Skeletal muscle satellite cell (primary cell): ENCODE results near the gene MMS19.
A peak's percentile ranks its signal among the peaks of the same experiment; 100 is the strongest.

Experiments used
- H3K27me3 ChIP-seq: 2 replicates; pipeline ENCODE4 v1.7.0; 2013; ENCODE audit warnings: low read length; ENCODE audit not compliant: control insufficient read depth, insufficient read depth
- H3K36me3 ChIP-seq: 2 replicates; pipeline ENCODE4 v1.7.0; 2013; ENCODE audit warnings: mild to moderate bottlenecking, control low read depth, low read length; ENCODE audit not compliant: insufficient read depth
- H3K4me1 ChIP-seq: 2 replicates; pipeline ENCODE4 v1.7.0; 2013; ENCODE audit warnings: low read length; ENCODE audit not compliant: control insufficient read depth, insufficient read depth
- H3K4me2 ChIP-seq: 2 replicates; pipeline ENCODE4 v1.7.0; 2013; ENCODE audit warnings: mild to moderate bottlenecking, low read length
- H3K4me3 ChIP-seq: 2 replicates; pipeline ENCODE4 v1.7.0; 2013; ENCODE audit warnings: low read length
- H3K9ac ChIP-seq: 2 replicates; pipeline ENCODE4 v1.7.0; 2013; ENCODE audit warnings: mild to moderate bottlenecking, low read depth, low read length, moderate library complexity
- H3K9me3 ChIP-seq: replicated peaks from 2 replicates; pipeline ENCODE4 v1.7.0; 2013; ENCODE audit warnings: mild to moderate bottlenecking, control low read depth, low read length

The MMS19 gene

DNA sequence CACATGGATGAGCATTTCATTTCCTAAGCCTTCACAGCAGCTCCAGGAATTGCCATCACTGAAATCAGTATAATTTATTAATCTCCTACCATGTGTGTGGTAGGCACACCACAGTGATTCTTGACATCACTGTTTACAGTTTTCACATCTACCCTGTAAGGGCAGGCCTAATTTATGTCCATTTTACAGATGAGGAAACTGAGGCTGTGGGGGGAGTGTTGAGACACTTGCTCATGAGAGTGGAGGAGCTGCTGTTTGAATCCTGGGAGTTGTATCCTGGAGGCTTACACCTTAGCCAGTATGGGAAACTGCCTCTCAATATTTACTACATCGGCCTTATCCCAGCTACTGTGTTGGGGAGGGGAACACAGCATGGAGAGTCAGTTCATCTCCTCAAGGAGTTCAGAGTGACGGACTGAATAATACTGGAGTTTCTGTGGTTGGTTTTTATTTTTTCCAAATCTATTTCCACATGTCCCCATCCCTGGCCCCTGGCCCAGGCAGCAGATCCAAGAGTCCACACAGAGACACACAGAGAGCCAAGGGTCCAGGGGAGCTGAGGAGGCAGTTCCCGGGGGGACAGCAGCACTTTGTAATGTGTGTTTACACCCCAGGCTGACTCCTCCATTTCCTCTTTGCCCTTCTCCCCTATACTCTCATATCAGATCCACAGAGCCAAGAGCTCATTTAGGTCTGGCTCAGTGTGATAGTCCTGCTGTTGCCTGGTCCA is 13.7 kb upstream of the MMS19 start:
- H3K4me3 ChIP-seq, result no peak overlapping the region
- no peak overlapping the region for H3K4me2 ChIP-seq
- no peak overlapping the region for H3K9ac ChIP-seq
- no peaks in the 10 kb centered on the region for H3K4me1 ChIP-seq
- no peaks in the 10 kb centered on the region for H3K27me3 ChIP-seq
- H3K36me3 ChIP-seq, result no peaks in the 10 kb centered on the region
- H3K9me3 ChIP-seq, result no peaks in the 10 kb centered on the region

DNA sequence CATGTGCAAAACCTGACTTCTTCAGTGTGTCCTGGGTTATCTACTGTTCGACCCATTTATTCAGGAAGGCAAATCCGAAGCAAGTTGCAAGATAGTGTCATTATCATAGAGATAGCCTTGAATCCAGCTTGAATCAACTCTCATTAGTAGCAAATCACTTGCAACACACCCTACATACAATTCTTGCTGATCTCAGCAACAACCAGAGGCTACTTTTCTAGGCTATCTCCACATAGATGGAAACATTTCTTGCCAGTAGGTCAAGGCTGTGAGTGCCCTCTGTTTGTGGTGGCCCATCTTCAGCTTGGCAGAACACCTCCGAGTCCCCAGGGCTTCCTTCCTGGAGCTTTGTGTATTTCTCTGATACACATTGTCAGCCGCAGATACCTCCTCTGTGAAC is 12.5 kb upstream of the MMS19 start:
- Histone ChIP-seq H3K4me1 (no peaks in the 10 kb centered on the region), H3K9ac (no peak overlapping the region), H3K4me2 (no peak overlapping the region), H3K4me3 (no peak overlapping the region), H3K9me3 (no peaks in the 10 kb centered on the region), H3K36me3 (no peaks in the 10 kb centered on the region), H3K27me3 (no peaks in the 10 kb centered on the region)

DNA sequence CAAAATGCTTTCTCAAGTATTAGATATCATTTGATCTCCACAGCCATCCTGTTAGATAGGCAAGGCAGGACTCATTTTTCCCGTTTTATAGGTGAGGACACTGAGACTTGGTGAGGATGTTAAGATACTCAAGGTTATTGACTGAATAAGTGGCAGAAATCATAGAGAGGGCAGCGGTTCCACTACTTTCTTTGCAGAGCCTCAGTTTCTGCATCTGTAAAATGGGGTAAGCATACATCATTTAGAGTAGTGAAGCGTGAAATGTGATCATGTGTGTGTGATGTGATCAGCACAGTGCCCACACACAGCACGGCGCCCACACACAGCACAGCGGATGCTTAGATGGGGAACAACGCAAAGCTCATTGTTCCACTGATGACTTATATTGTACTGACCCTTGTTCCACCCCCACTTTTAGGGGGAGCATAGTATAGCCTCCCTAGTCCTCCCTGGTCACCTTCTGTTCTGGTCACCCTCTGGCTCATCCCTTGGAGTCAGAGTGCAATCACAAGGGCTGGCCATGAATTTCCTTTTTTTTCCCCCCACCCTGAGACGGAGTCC is 11.0 kb upstream of the MMS19 start:
- H3K9ac ChIP-seq, result no peak overlapping the region
- H3K9me3 ChIP-seq, result no peaks in the 10 kb centered on the region
- H3K4me1 ChIP-seq, result no peaks in the 10 kb centered on the region
- no peak overlapping the region for H3K4me3 ChIP-seq
- peaks cover 6% of the 10 kb centered on the region for H3K36me3 ChIP-seq
- H3K4me2 ChIP-seq, result no peak overlapping the region
- no peaks in the 10 kb centered on the region for H3K27me3 ChIP-seq

DNA sequence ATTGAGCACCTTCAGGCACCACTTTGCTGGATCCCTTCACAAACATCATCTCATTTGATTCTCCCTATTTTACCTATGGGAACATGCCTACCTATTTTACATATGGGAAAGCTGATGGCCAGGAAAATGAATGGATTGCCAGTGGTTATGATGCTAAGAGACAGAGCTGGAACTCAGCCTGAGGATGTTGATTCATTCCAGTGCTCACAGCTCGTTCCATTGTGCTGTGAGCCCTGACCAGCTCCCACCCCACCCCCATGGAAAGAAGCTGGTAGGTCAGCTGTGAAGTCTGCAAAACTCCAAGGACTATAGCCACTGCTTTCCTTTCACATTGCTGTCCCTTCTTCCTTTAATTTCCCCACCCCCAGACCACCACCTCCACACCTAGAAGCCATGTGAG is 10.1 kb upstream of the MMS19 start:
- H3K9ac ChIP-seq, result no peak overlapping the region

DNA sequence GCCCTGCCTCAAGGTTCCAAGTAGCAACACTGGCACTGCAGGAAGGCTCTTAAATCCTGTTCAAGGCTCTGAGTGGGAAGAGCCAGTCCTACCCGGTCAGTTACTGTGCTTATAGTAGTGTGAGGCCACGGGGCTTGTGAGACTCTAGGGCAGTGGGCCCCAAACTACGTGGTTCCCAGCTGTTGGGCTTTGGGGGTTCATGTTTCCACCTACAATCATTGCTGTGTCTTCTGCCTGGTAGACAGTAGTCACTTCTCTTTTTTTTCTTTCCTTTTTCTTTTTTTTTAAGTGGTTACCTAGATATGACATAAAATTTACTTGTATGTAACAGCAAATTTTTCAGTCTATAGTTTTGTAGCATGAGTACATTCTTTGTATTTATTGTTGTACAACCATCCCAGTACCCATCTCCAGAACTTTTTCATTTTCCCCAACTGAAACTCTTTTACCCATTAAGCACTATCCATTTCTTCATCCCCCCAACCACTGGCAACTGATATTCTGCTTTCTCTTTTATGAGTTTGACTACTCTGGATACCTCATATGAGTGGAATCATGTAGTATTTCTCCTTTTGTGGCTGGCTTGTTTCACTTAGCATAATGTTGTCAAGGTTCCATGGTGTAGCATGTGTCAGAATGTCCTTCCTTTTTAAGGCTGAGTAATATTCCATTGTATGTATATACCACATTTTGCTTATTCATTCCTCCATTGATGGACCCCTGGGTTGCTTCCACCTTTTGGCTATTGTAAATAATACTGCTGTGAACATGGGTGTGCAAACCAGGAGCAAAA is 8.2 kb upstream of the MMS19 start:
- H3K9ac ChIP-seq, result no peak overlapping the region
- no peaks in the 10 kb centered on the region for H3K4me1 ChIP-seq
- H3K27me3 ChIP-seq, result no peaks in the 10 kb centered on the region
- H3K4me2 ChIP-seq, result no peak overlapping the region
- peaks cover 6% of the 10 kb centered on the region for H3K36me3 ChIP-seq
- H3K9me3 ChIP-seq, result no peaks in the 10 kb centered on the region
- no peak overlapping the region for H3K4me3 ChIP-seq

More for the DNA sequence above, 10.1 kb upstream of the MMS19 start:
- no peaks in the 10 kb centered on the region for H3K27me3 ChIP-seq
- H3K4me1 ChIP-seq, result no peaks in the 10 kb centered on the region
- H3K4me2 ChIP-seq, result no peak overlapping the region
- no peaks in the 10 kb centered on the region for H3K9me3 ChIP-seq
- H3K4me3 ChIP-seq, result no peak overlapping the region
- peaks cover 6% of the 10 kb centered on the region for H3K36me3 ChIP-seq

DNA sequence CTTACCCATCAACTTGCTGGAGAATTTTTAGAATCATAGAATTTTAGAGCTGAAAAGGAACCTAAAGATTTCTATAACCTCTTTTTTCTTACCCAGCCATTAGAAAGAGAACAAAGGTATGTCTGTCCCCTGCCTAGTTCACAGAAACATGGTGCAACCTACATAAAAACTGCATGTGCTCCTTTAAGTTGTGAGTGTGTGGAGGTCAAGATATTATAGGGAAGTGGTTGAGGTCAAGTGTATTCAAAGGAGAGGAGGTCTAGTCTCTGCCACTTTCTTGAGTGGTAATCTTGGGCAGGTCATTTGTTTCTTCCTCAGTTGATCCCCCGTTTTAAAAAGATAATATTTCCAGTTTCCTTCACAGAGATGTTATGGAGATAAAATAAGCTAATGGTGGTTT is 6.9 kb upstream of the MMS19 start:
- Histone ChIP-seq H3K4me3 (no peak overlapping the region), H3K9ac (no peak overlapping the region)

DNA sequence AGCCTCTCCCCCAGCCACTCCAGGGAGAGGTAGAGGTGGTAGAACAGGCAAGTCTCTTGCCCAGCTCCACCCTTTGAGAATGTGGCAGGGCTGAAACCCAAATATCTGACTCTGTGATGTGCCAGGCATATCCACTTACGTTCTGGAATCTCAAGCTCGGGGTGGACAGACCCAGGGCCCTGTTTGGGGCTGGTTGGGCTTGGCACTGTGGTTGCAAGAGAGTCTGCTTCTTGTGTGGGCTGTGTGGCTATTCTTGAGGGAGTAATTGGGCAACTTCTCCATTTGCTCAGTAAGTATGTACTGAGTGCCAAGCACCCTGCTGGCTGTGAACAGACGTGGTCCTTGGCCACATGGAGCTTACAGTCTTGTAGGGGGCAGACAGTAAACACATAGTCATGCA is 5.2 kb upstream of the MMS19 start:
- Histone ChIP-seq H3K9ac (no peak overlapping the region), H3K27me3 (no peaks in the 10 kb centered on the region), H3K4me1 (peaks cover 8% of the 10 kb centered on the region), H3K36me3 (peaks cover 6% of the 10 kb centered on the region), H3K4me3 (no peak overlapping the region), H3K4me2 (no peak overlapping the region), H3K9me3 (no peaks in the 10 kb centered on the region)

More for the DNA sequence above, 6.9 kb upstream of the MMS19 start:
- H3K4me1 ChIP-seq, result peaks cover 4% of the 10 kb centered on the region
- H3K9me3 ChIP-seq, result no peaks in the 10 kb centered on the region
- no peaks in the 10 kb centered on the region for H3K27me3 ChIP-seq
- H3K4me2 ChIP-seq, result no peak overlapping the region
- H3K36me3 ChIP-seq, result peaks cover 6% of the 10 kb centered on the region

DNA sequence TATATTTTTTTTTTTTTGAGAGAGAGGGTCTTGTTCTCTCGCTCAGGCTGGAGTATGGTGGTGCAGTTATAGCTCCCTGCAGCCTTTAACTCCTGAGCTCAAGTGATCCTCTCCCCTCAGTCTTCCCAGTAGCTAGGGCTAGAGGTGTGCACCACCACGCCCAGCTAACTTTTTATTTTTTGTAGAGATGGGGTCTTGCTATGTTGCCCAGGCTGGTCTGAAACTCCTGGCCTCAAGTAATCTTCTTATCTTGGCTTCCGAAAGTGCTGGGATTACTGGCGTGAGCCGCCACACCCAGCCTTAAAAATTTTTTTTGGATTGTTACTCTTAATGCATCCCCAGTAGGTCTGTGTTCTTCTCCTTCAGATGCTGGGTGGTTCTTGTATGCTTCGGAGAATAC is 4.7 kb upstream of the MMS19 start:
- Histone ChIP-seq H3K4me1 (peaks cover 8% of the 10 kb centered on the region), H3K9ac (no peak overlapping the region), H3K9me3 (no peaks in the 10 kb centered on the region), H3K4me3 (no peak overlapping the region), H3K36me3 (peaks cover 6% of the 10 kb centered on the region), H3K27me3 (no peaks in the 10 kb centered on the region), H3K4me2 (no peak overlapping the region)

DNA sequence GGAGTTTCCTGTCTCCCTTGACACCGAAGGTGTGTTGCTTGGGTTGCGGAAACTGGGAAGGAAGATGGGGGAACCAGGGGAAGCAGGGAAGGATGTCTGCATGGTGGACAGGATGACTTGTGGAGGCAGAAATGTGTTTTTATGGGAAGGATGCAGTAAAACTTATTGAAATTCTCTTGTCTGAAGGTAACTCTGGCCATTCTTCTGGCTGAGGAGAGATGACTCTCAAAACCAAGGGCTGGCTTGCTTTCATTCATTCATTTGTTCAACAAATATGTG is 2.0 kb upstream of the MMS19 start:
- peak overlapping the region; percentile 92 for H3K4me3 ChIP-seq
- H3K9ac ChIP-seq, result peak overlapping the region; percentile 92
- H3K4me1 ChIP-seq, result peaks cover 14% of the 10 kb centered on the region
- H3K27me3 ChIP-seq, result no peaks in the 10 kb centered on the region
- H3K9me3 ChIP-seq, result no peaks in the 10 kb centered on the region
- peaks cover 6% of the 10 kb centered on the region for H3K36me3 ChIP-seq
- peak overlapping the region; percentile 97 for H3K4me2 ChIP-seq

DNA sequence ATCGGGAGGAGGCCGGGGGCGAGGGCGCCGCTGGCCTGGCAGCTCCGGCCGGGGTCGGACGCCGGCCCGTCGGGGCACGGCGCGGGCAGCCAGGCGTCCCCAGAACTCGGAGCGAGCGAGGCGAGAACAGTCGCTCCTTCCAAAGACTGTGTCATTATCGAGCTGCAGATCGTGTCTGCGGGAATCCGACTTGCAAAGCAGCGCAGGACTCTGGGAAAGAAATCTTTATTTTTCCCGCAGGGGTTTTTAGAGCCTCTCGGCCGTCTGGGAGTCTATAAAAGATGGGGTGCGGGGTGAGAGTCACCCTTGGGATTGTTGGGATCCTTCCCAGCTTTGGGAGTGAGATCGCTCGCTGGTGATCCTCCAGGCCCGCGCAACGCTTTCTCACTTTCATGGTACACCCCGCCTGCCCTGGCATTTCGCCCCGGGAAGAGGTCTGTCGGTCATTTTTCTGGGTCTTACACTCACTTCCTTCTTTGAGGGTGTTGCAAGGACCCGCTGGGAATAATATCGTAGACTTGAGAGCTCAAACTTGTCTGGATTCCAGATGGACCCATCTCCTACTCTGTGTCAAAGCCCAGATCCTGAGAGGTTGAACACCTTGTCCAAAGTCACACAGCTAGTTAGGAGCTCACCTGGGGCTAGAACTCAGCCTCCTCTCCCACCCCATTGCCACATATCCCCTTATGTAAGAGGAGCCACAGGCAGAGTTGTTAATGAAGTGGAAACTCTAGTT is 1.5 kb upstream of the MMS19 start:
- H3K9ac ChIP-seq, result peak overlapping the region; percentile 92

DNA sequence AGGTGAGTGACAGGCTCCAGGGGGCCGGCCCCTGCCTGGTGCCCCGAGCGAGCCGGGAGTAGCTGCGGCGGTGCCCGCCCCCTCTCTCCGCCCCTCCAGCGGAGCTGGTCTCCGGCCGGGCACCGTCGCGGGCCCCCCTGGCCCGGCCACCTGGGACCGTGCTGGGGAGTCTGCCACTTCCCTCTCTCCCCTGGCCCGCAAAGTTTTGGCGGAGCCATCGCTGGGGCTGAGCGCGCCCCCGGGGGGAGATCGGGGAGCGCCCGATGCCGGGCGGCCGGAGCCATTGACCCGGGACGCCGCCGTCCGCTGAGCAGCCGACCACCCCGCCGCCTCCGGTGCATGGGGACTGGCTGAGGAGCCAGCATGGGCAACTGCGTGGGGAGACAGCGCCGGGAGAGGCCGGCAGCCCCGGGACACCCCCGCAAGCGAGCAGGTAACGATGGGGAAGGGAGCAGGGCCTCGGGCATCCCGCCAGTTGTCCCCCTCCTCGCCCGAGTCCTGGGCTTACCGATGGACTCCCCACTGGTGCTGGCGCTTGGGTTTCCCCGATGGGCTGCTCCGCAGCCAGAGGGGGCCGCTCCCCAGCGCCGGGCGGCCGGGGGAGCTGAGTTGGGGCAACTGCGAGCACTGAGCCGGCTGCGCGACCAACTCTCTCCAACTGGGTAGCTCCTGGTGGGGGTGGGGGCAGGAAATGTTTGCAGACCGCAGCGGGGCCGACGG is 779 bp upstream of the MMS19 start, which contains the start of gene UBTD1:
TSS of gene UBTD1 (plus strand) at position 84 of the 720 bp plus-strand sequence. CDS start at position 364, 280 bp downstream.
- peak within 1 kb of the TSS; percentile 92 for H3K4me3 ChIP-seq
- H3K27me3 ChIP-seq, result no peaks in the 10 kb centered on the region
- H3K4me2 ChIP-seq, result peak within 1 kb of the TSS; percentile 97
- H3K9me3 ChIP-seq, result no peaks in the 10 kb centered on the region
- no peaks in the 10 kb centered on the region for H3K36me3 ChIP-seq
- H3K9ac ChIP-seq, result peak within 1 kb of the TSS; percentile 92
- peaks cover 24% of the 10 kb centered on the region for H3K4me1 ChIP-seq

More for the DNA sequence above, 1.5 kb upstream of the MMS19 start:
- Histone ChIP-seq H3K9me3 (no peaks in the 10 kb centered on the region), H3K36me3 (peaks cover 3% of the 10 kb centered on the region), H3K4me2 (peak overlapping the region; percentile 97), H3K4me1 (peaks cover 18% of the 10 kb centered on the region), H3K4me3 (peak overlapping the region; percentile 92), H3K27me3 (no peaks in the 10 kb centered on the region)
